ENCODE measurements around the gene FAM120A.

- TF ChIP-seq CTCF (IDR thresholded peaks at IDR 0.05) (no peak), POLR2A (IDR thresholded peaks at IDR 0.05) (no peak)
These were observed 129.3 kb downstream of the FAM120A start for GRCh38 chr9:93580654-93581380.
